HG02970 (cell line): ENCODE results near the gene DIO3.

Experiments
- ATAC-seq: cut with Tn5 transposase; IDR thresholded peaks from one replicate; pipeline ENCODE4 v1.9.1; 2021; ENCODE audit warnings: mild to moderate bottlenecking, moderate library complexity, moderate number of reproducible peaks; ENCODE audit not compliant: unreplicated experiment, low FRiP score

Gene DIO3

DNA sequence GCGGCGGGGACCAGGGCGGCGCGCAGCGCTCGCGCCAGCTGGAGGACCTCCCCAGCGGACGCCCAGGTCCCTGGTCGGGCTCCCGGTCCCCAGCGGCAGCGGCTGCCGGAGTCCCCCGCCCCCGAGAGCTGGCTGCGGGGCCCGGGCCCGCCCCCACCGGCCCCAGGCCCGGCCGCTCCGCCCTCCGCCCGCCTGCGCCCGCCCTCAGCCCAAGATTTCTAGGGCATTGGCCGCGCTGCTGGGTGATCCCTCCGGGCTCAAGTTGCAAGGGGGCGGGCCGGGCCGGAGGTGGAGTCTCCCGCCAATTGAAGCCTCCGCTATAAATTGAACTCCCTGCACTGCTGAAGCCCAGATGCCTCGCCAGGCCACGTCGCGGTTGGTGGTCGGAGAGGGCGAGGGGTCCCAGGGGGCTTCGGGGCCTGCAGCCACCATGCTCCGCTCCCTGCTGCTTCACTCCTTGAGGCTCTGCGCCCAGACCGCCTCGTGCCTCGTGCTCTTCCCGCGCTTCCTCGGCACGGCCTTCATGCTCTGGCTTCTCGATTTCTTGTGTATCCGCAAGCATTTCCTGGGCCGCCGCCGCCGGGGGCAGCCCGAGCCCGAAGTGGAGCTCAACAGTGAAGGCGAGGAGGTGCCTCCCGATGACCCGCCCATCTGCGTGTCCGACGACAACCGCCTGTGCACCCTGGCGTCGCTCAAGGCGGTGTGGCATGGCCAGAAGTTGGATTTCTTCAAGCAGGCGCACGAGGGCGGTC, at the start of gene DIO3:
DIO3 (plus strand) TSS at position 351 of the 752 bp plus-strand sequence.
- ATAC-seq: no peak

- ATAC-seq: no peak
Observed at GRCh38 chr14:101511620-101512375, 49.5 kb upstream of the DIO3 start.

DNA sequence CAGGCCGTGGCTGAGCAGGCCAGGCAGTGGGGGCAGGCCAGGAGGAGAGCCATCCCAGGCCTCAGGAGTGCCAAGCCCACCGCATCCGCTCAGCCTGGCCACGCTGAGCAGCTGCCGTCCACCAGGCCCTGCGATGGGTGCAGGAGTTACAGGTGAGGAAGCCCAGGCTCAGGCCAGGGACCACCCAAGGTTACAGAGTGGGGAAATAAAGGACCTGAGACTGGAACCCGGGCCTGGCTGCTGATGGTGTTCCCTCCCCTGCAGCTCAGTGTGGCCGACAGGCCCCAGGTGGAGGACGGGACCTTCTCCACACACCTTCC, 49.0 kb upstream of the DIO3 start:
- no peak for ATAC-seq

DNA sequence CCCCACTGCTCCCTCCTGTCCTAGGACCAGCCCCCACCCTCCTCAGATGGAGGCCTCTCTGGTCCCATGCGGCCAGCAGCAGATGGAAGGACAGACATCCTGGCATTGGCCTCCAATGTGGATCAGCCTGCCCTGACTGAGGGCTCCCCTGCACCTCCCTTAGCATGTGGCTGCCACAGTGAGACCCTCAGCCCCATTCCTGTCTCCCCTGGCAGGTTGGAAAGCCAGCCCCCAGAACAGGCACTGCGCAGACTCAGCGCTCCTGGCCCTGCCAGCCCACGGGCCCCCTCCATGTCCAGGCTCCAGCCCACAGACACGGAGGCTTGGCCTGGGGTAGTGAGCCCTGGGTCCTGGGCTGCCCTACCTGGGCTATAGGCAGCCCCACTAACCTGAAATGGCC, 47.2 kb upstream of the DIO3 start:
- no peak for ATAC-seq

GRCh38 chr14:101516401-101516800, 44.9 kb upstream of the DIO3 start:
- no peak for ATAC-seq

DNA sequence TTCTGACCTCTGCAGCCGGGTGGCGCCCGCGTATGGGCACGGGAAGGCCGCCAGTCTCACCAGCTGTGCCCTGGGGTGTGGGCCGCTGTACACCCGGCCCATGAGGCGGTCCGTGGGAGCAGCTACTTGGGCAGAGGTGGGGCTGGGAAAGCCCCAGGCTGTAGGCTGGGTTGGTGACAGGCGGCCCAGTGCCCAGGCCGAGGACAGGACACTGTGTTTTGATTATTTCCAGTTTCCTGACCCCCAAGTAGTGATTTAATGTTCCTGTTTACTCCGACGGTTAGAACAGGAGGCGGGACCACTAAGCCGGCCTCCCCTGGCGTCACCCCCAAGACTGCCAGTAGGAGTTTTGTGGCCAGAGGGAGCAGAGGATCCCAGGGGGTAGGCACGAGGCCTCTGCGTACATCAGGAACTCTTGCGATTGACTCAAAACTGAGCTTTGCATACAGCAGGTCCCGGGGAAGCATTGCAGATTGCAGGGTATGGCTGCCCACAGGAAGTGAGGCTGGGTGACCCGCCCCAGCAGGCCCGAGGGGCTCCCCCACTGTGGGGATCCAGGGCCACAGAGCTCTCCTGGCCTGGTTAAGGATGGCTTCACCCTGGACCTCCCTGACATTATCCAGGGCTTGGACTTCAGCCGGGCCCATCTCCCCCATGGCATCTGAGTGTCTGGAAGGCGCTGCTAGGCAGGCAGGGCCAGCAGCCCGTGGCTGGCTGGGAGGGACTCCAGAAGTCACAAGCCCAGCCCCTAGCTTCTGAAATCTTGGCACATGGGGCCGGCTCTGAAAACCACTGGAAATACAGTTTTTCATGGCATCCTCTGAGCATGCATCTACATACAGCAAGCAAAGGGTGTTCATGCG, 42.5 kb upstream of the DIO3 start:
- no peak for ATAC-seq

GRCh38 chr14:101520621-101521472, 40.4 kb upstream of the DIO3 start:
- no peak for ATAC-seq

DNA sequence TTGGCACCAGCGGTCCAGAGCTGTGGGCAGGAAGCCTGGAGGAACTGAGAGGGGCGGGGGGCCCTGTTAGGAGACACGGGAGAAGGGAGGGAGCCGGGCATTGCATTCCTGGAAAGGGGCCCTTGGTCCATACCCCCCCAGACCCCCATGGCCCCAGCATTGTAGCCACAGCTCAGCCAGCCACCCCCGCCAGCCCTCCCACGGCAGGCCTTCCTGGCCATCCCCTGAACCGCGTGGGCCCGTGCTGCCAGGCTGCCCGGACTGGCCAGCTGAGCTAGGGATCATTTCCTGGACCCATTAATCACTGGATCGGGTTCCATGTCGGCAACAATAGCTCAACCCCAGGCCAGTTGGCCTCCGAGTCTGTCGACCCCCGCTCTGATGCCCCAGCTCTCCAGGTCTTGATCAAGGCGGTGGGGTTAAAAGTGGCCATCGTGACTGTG, 39.8 kb upstream of the DIO3 start:
- no peak for ATAC-seq

GRCh38 chr14:101521978-101522377, 39.3 kb upstream of the DIO3 start:
- ATAC-seq: no peak

DNA sequence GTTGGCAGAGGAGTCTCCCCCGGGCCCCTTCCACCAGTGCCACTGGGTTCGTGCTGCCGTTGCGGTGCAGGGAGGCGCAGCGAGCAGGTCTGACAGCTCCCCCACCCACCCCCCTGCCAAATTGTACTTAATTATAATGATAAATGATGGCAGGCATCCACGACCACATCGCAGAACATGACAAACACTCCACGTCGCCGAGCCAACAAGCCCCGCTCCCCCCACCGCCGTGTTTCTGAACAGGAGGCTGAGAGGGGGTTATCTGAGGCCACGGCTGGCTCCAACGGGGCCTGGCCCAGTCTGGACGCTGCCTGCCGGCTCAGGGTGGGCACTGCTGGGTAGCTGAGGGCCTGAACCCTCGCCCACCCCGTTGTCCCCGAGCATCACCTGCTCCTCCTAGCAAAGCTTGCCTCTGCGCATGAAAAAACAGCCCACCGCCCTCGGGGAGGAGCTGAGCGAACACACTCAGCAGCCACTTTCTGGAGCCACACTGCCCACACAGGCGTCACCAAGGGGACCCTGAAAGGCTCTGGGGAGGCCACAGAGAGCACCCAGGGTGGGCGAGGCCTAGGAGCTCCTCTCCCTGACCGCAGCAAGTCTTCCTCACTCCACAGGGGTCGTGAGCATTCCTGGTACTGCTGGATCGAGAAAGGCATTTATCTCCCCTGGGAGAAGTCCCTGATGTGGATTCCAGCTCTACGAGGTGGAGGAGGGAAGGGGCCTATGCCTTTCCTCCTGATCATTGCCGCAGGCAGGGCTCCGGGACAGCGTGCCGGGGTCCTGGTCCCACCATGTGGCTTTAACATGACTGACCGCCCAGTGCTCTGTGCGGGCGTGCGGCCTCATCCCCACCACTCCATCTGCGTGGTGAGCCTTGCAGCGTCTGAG, 35.4 kb upstream of the DIO3 start:
- ATAC-seq: no peak

- ATAC-seq: no peak
Observed at GRCh38 chr14:101527987-101528386, 33.3 kb upstream of the DIO3 start.

DNA sequence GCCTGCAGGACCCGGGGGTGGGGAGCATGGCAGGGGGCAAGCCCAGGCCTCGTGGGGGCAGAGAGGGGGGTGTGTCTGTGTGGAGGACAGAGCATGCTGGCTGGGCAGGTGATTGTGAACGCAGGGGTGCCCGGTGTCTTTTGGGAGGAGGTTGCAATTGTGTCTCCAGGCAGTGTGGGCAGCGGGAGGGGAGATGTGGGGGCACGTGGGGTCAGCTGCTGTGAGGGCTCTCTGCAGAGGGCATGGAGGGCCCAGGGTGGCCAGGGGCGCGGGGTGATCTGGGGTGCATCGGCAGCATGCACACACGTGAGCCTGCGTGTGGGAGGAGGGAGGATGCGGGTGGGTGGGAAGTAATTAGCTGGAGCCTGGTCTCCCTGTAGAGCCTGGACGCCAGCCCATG, 32.2 kb upstream of the DIO3 start:
- ATAC-seq: no peak

GRCh38 chr14:101534198-101534597, 27.1 kb upstream of the DIO3 start:
- no peak for ATAC-seq

DNA sequence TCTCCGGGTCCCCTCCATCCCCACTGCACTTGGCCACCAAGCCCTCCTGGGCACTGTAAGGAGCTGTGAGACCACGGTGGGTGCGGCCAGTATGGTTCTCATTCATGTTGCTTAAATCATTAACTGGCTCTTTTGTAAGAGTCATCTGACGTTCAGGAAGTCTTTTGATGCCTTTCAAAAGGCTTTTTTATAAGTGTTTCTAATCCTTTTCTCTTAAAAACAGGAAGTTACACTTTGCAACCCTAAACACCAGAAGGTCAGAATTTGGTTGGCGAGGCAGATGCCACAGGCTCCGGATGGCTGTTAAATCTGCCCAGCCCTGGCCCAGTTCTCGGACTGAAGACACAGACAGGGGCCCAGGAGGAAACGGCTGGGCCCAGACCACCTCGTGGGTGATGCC, 26.1 kb upstream of the DIO3 start:
- no peak for ATAC-seq

- ATAC-seq: no peak
Observed at GRCh38 chr14:101535701-101536207, 25.5 kb upstream of the DIO3 start.

- no peak for ATAC-seq
Observed at GRCh38 chr14:101537286-101537685, 24.0 kb upstream of the DIO3 start.

DNA sequence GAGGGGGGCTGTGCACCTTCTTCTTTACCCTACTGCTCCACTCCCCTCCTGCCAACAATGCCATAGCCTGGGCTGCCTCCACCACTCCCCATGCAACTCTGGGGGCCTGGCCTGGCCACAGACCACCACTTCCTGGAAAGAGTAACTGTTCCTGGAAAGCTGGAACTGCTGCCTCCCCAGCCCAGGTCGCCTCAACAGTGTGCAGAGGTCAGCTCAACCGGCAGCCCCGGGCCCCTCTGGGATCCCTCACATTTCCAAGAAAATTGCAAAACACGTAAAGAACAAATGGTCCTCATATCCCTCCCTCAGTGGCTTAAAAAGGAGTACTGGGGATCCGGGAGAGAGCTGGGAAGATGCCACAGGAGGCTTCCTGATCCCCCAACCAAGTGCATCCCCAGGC, 22.4 kb upstream of the DIO3 start:
- no peak for ATAC-seq

GRCh38 chr14:101539880-101540279, 21.4 kb upstream of the DIO3 start:
- no peak for ATAC-seq
